ENCODE data around the gene PKP1.

Gene PKP1

DNA sequence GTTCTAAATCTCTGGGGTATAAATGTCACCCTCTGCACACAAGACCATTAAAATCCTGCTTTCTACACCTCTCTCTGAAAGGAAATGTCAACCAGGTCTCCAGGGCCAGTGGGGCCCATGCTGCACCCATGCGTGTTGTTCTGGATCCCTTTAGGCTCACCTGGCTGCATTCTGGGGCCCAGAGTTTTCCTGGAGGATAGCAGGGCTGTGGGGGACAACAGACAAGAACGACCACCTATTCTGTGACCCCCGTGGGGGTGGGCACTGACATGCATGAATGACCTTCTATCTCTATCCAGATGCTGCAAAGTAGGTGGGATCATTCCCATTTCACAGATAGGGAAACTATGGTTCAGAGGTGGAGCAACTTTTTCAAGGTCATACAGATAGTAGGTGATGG, 52.6 kb downstream of the PKP1 start:
- Histone ChIP-seq H3K36me3 (ENCODE audit: insufficient read depth, low read length) (no peaks in the 10 kb centered on the region), H3K4me1 (ENCODE audit: control insufficient read depth, insufficient read depth, low read length) (no peaks in the 10 kb centered on the region), H3K9me3 (replicated peaks; ENCODE audit: low read length) (no peaks in the 10 kb centered on the region), H3K4me2 (ENCODE audit: low read length) (no peak overlapping the region), H3K27me3 (ENCODE audit: control insufficient read depth, insufficient read depth, low read length) (no peaks in the 10 kb centered on the region), H3K4me3 (ENCODE audit: low read length) (no peak overlapping the region), H3K9ac (ENCODE audit: low read depth, low read length) (no peak overlapping the region)

DNA sequence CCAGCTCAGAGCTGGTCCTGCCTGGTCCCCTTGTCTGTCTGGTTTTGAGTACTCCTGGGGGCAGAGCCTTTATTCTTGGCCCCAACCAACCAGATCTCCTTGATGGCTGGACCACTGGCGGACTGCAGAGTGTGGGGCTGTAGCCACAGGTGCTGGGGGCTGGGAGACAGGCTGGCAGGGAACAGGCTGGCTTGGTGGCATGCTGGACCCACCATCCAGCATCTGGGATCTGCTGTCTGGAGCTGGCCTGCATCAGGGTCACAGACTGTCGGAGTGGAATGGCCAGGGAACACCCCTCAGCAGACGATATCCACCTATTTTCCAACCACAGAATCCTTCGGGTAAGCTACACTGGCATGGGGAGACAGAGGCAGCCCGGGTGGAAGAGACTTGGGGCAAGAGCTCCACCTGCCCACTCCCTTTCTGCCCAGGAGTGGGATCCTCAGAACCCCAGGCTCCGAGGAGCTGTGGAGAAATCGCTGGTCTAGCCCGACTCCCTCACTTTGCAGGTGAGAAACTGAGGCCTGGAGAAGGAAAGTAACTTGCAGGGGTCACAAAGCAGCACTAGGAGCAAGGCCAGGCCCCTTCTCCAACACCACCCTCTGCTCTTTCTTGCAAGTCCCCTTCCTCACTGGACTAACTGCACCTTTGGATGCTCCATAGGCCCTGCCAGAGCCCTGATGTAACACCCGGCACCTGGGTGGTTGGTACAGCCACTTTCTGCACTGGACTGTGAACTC, 53.6 kb downstream of the PKP1 start:
- H3K9me3 ChIP-seq (replicated peaks; ENCODE audit: low read length), result no peaks in the 10 kb centered on the region
- H3K9ac ChIP-seq (ENCODE audit: low read depth, low read length), result no peak overlapping the region
- no peaks in the 10 kb centered on the region for H3K36me3 ChIP-seq (ENCODE audit: insufficient read depth, low read length)
- H3K4me2 ChIP-seq (ENCODE audit: low read length), result no peak overlapping the region
- no peak overlapping the region for H3K4me3 ChIP-seq (ENCODE audit: low read length)
- H3K4me1 ChIP-seq (ENCODE audit: control insufficient read depth, insufficient read depth, low read length), result no peaks in the 10 kb centered on the region
- peaks cover 6% of the 10 kb centered on the region for H3K27me3 ChIP-seq (ENCODE audit: control insufficient read depth, insufficient read depth, low read length)

DNA sequence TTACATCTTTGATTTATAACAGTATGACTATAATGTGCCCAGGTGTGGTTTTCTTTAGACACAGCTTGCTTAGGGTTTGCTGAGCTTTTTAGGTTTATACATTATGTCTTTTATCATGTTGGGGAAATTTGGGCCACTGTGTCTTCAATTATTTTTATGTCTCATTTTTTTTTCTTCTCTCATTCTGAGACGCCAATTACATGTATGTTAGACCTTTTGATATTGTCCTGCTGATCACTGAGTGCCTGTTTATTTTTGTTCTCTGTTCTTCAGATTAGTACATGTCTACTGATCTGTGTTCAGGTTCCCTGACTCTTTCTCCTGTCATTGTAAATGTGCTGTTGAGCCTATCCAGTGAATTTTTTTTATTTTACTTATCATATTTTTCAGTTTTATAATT, 58.1 kb downstream of the PKP1 start:
- H3K4me1 ChIP-seq (ENCODE audit: control insufficient read depth, insufficient read depth, low read length), result no peaks in the 10 kb centered on the region
- H3K4me2 ChIP-seq (ENCODE audit: low read length), result no peak overlapping the region
- no peak overlapping the region for H3K9ac ChIP-seq (ENCODE audit: low read depth, low read length)

DNA sequence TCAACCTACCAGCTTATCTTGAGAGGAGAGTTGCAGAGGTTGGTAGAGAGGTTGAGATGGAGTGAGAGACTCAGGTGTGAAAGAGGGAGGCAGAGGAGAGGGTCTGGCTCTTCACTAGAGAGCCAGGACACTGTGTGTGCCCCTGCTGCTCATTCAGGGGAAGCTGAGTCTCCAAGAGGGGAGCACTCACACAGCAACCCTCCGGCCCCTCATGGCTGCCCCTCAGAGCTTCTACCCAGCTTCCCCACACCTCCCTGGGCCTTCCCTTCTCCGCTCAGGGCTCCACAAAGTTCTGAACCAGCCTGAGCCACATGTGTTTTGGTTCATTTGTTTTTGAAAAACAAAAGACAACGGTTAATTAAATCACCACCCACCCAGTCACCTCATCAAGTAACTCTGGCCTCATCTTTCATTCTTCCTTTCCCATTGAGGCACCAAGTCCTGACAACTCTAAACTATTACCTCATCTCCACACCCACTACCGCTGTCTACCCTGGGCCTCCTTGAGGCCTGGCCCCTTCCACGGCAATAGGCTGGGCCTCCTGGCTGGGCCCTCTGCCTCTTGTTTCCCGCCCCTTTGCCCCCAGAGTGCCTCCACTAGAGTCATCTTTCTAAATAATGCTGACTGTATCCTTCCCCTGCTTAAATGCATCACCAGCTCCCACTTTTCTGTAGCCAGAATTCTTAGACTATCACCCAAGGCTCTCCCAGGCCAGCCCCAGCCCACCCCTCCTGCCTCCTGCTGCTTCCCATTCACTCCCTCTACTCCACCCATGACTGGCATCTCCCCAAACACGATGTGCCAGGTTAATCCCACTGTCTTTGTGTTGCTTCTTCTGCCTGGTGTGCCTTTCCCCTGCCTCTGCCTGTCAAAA, 61.1 kb downstream of the PKP1 start:
- H3K4me2 ChIP-seq (ENCODE audit: low read length), result no peak overlapping the region
- peaks cover 17% of the 10 kb centered on the region for H3K27me3 ChIP-seq (ENCODE audit: control insufficient read depth, insufficient read depth, low read length)
- H3K4me3 ChIP-seq (ENCODE audit: low read length), result no peak overlapping the region
- no peaks in the 10 kb centered on the region for H3K9me3 ChIP-seq (replicated peaks; ENCODE audit: low read length)
- H3K4me1 ChIP-seq (ENCODE audit: control insufficient read depth, insufficient read depth, low read length), result peaks cover 4% of the 10 kb centered on the region
- H3K36me3 ChIP-seq (ENCODE audit: insufficient read depth, low read length), result no peaks in the 10 kb centered on the region
- H3K9ac ChIP-seq (ENCODE audit: low read depth, low read length), result no peak overlapping the region

More for the DNA sequence above, 58.1 kb downstream of the PKP1 start:
- H3K9me3 ChIP-seq (replicated peaks; ENCODE audit: low read length), result no peaks in the 10 kb centered on the region
- H3K36me3 ChIP-seq (ENCODE audit: insufficient read depth, low read length), result no peaks in the 10 kb centered on the region
- no peak overlapping the region for H3K4me3 ChIP-seq (ENCODE audit: low read length)
- peaks cover 17% of the 10 kb centered on the region for H3K27me3 ChIP-seq (ENCODE audit: control insufficient read depth, insufficient read depth, low read length)

DNA sequence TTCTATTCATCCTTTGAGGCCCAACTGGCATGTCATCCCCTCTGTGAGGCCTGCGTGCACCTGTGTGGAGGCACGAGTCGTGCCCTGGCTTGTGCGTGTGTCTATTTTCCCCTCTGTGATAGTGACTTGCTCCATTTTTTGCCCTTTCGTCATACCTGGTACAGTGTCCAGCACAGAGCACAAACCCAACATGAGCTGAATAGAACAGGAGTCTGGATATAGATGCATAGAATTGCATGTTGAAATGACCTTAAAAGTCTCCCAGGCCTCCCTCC, 61.7 kb downstream of the PKP1 start:
- Histone ChIP-seq H3K4me3 (ENCODE audit: low read length) (no peak overlapping the region), H3K9ac (ENCODE audit: low read depth, low read length) (no peak overlapping the region), H3K4me2 (ENCODE audit: low read length) (no peak overlapping the region), H3K27me3 (ENCODE audit: control insufficient read depth, insufficient read depth, low read length) (peaks cover 17% of the 10 kb centered on the region), H3K9me3 (replicated peaks; ENCODE audit: low read length) (no peaks in the 10 kb centered on the region), H3K4me1 (ENCODE audit: control insufficient read depth, insufficient read depth, low read length) (peaks cover 4% of the 10 kb centered on the region), H3K36me3 (ENCODE audit: insufficient read depth, low read length) (no peaks in the 10 kb centered on the region)

DNA sequence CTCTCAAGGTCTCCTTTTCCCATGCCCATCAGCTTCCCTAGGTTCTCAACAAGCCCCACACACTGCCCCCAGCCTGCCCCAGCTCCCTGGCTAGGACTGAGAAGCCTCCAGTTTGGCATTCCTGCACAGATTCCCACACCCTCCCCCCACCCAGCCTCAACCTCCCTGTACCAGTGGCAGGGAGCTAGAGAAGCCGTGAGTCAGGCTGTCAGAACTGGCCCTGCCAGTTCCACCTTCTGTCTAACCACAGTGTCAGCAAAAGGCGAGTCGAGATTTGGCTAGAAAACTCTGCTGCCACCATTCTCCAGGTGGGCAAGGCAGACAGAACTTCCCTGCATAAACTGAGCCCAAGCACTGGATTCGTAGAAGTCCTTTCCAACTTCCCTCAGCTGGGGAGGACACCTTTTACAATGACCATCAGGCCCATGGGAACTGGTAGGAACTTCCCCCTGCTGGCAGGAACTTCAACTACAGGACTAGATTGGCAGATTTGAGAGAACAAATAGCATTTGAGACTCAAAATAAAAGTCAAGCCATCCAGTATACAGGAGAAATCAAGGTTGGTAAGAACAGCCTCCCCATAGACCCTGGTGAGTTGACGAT, 63.1 kb downstream of the PKP1 start:
- no peak overlapping the region for H3K9ac ChIP-seq (ENCODE audit: low read depth, low read length)
- H3K9me3 ChIP-seq (replicated peaks; ENCODE audit: low read length), result no peaks in the 10 kb centered on the region
- H3K36me3 ChIP-seq (ENCODE audit: insufficient read depth, low read length), result no peaks in the 10 kb centered on the region
- H3K27me3 ChIP-seq (ENCODE audit: control insufficient read depth, insufficient read depth, low read length), result peaks cover 16% of the 10 kb centered on the region
- H3K4me3 ChIP-seq (ENCODE audit: low read length), result no peak overlapping the region
- no peak overlapping the region for H3K4me2 ChIP-seq (ENCODE audit: low read length)
- H3K4me1 ChIP-seq (ENCODE audit: control insufficient read depth, insufficient read depth, low read length), result peaks cover 4% of the 10 kb centered on the region

DNA sequence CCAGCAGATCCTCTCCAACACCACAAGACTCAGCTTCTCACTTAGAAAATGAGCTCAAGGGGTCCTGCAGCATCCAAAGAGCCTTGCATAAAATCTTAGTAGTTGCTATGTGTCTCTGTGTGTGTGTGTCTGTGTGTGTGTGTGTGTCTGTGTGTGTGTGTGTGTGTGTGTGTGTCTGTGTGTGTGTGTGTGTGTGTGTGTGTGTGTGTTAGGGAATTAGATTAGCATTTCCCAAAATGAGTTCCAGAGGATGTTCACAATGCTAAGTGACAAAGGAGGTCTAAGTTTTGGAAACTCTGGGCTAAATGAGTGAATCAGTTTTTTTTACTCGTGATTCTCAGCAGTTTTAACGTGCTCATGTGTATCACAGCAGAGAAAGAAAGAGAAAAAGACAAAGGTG, 63.7 kb downstream of the PKP1 start:
- no peak overlapping the region for H3K9ac ChIP-seq (ENCODE audit: low read depth, low read length)
- H3K4me1 ChIP-seq (ENCODE audit: control insufficient read depth, insufficient read depth, low read length), result peaks cover 4% of the 10 kb centered on the region
- no peaks in the 10 kb centered on the region for H3K9me3 ChIP-seq (replicated peaks; ENCODE audit: low read length)
- no peak overlapping the region for H3K4me2 ChIP-seq (ENCODE audit: low read length)
- H3K36me3 ChIP-seq (ENCODE audit: insufficient read depth, low read length), result no peaks in the 10 kb centered on the region
- no peak overlapping the region for H3K4me3 ChIP-seq (ENCODE audit: low read length)
- peaks cover 19% of the 10 kb centered on the region for H3K27me3 ChIP-seq (ENCODE audit: control insufficient read depth, insufficient read depth, low read length)

DNA sequence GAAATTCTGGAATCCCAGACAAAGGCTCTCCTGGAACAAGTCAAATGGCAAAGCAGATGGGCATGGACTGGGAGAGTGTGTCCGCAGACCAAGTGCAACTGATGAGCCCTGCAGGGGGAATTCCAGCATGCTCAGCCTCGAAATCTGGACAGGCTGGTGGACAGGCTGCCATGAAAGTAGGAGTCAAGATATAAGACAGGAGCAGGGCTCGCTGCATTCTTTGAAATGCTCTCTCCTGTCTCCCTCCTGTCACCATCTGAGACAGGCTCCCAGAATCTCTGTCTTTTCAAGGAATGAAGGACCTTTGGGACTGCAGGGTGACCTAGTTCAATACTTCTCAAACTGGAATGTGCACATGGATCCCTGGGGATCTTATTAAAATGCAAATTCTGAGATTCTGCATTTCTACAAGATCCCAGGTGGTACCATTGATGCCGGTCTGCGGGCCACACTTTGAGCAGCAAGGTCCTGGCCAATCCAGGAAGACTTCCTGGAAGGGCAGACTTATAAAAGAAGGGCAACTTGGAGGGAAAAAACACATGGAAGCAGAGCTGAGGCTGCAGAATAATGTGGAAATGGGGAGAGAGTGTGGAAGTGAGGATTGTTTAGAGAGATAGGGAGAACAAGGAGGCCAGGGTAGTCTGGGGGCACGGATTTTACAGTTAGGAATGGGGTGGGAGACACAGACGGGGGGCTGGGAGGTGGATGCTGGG, 64.3 kb downstream of the PKP1 start:
- peaks cover 21% of the 10 kb centered on the region for H3K27me3 ChIP-seq (ENCODE audit: control insufficient read depth, insufficient read depth, low read length)
- H3K9ac ChIP-seq (ENCODE audit: low read depth, low read length), result no peak overlapping the region
- no peak overlapping the region for H3K4me3 ChIP-seq (ENCODE audit: low read length)
- H3K36me3 ChIP-seq (ENCODE audit: insufficient read depth, low read length), result no peaks in the 10 kb centered on the region
- H3K4me1 ChIP-seq (ENCODE audit: control insufficient read depth, insufficient read depth, low read length), result peaks cover 4% of the 10 kb centered on the region
- no peak overlapping the region for H3K4me2 ChIP-seq (ENCODE audit: low read length)
- no peaks in the 10 kb centered on the region for H3K9me3 ChIP-seq (replicated peaks; ENCODE audit: low read length)

DNA sequence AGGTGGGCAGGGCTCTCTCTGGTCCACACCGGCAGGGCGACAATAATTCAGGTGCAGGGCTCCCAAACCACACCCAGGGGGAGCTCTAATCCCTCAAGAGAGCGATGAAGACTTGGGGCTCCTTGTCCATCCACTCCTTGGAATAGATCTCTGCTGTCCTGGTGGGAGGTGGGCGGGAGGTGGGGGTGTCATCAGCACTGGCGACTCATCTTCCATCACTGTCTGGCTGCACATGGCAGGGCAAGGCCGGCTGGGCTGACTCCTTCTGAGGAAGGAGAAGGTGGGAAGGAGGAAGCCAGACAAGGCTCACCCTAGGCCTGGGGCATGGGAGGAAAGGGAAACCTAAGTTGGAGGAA, 64.9 kb downstream of the PKP1 start:
- no peaks in the 10 kb centered on the region for H3K9me3 ChIP-seq (replicated peaks; ENCODE audit: low read length)
- H3K4me1 ChIP-seq (ENCODE audit: control insufficient read depth, insufficient read depth, low read length), result peaks cover 4% of the 10 kb centered on the region
- H3K4me2 ChIP-seq (ENCODE audit: low read length), result no peak overlapping the region
- H3K36me3 ChIP-seq (ENCODE audit: insufficient read depth, low read length), result no peaks in the 10 kb centered on the region
- no peak overlapping the region for H3K9ac ChIP-seq (ENCODE audit: low read depth, low read length)
- H3K27me3 ChIP-seq (ENCODE audit: control insufficient read depth, insufficient read depth, low read length), result peaks cover 26% of the 10 kb centered on the region
- no peak overlapping the region for H3K4me3 ChIP-seq (ENCODE audit: low read length)

DNA sequence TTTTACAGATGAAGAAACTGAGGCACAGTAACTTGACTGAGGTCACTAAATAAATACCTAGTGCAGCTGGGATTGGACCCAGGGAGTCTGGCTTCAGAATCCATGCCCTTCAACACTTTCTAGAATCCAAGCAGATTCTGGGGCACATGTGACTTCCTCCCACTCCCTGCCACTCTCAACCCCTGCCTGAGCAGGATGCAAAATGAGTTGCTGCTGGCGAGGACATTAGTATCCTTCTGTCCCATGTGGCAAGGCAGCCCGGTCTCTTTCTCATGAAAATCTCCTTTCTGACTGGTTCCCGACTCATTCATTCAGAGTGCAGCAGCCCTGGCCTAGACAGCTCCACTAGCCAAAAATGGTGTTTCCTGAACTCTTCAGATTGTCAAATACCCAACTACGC, 65.8 kb downstream of the PKP1 start:
- Histone ChIP-seq H3K27me3 (ENCODE audit: control insufficient read depth, insufficient read depth, low read length) (peaks cover 22% of the 10 kb centered on the region), H3K4me1 (ENCODE audit: control insufficient read depth, insufficient read depth, low read length) (peaks cover 4% of the 10 kb centered on the region), H3K4me2 (ENCODE audit: low read length) (no peak overlapping the region), H3K36me3 (ENCODE audit: insufficient read depth, low read length) (no peaks in the 10 kb centered on the region), H3K9me3 (replicated peaks; ENCODE audit: low read length) (no peaks in the 10 kb centered on the region), H3K9ac (ENCODE audit: low read depth, low read length) (no peak overlapping the region), H3K4me3 (ENCODE audit: low read length) (no peak overlapping the region)

DNA sequence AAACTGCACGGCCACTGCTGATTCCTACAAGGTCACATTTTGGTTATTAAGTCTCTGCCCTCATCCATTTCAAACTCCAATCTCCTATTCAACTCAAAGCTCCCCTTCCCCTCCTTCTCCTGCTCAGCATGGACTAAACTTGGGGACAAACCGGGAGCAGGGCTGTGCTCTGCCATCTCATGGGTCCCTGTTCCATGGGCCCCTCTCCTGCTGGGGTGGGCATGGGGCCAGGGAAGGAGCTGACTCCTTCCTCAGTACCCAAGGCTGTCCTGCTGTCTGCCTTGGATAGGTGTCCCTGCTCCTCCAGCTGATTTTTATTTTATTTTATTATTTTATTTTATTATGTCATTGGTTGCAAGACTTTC, 67.0 kb downstream of the PKP1 start:
- Histone ChIP-seq H3K36me3 (ENCODE audit: insufficient read depth, low read length) (no peaks in the 10 kb centered on the region), H3K9ac (ENCODE audit: low read depth, low read length) (no peak overlapping the region), H3K9me3 (replicated peaks; ENCODE audit: low read length) (no peaks in the 10 kb centered on the region), H3K4me1 (ENCODE audit: control insufficient read depth, insufficient read depth, low read length) (peaks cover 4% of the 10 kb centered on the region), H3K4me3 (ENCODE audit: low read length) (no peak overlapping the region), H3K27me3 (ENCODE audit: control insufficient read depth, insufficient read depth, low read length) (peaks cover 27% of the 10 kb centered on the region), H3K4me2 (ENCODE audit: low read length) (no peak overlapping the region)

Measured in skeletal muscle satellite cell (primary cell).